Effector CD4-positive, alpha-beta T cell (primary cell): ENCODE results near the gene CLCNKA.

ENCODE experiments used
- DNase-seq: peaks from one replicate; pipeline ENCODE4 v3.0.0-alpha.2; 2020

Gene CLCNKA

GRCh38 chr1:16082283-16083038, 60.6 kb downstream of the CLCNKA start:
- DNase-seq: peak; percentile 50

GRCh38 chr1:16083486-16083885, 61.6 kb downstream of the CLCNKA start:
- DNase-seq: no peak
